WTC11 (cell line): ENCODE data around the gene AQP7. TPM values are rescaled to one million over a fixed set of nuclear protein-coding genes. Genes with fewer than 3 reads are reported as not detected.

Source experiments
- ATAC-seq: fragments of 200-7000 bp; cut with Tn5 transposase; 2 replicates; pipeline ENCODE4 v1.10.0; 2021; ENCODE audit warnings: mild to moderate bottlenecking, moderate library complexity
- CTCF ChIA-PET: fragments of 300-600 bp; sonication (Branson Sonifier 250); formaldehyde crosslinking; loops from one replicate; lab custom pipeline; 2021; ENCODE audit warnings: antibody characterized with exemption; lab: Charles Lee
- POLR2A ChIA-PET: fragments of 350-600 bp; sonication (Branson Sonifier 250); formaldehyde crosslinking; loops from one replicate; lab custom pipeline; 2021; ENCODE audit warnings: antibody characterized with exemption; lab: Charles Lee
- DNase-seq: peaks from one replicate; pipeline ENCODE4 v3.0.0; 2021; ENCODE audit warnings: low spot score
- H3K27ac Mint-ChIP-seq: 2 replicates; pipeline ENCODE4 v1.8.0; 2021; ENCODE audit warnings: mixed read lengths
- H3K27me3 Mint-ChIP-seq: 2 replicates; pipeline ENCODE4 v1.8.0; 2021; ENCODE audit warnings: low read depth, mild to moderate bottlenecking, moderate library complexity, mixed read lengths
- H3K36me3 Mint-ChIP-seq: 2 replicates; pipeline ENCODE4 v1.8.0; 2021; ENCODE audit warnings: mixed read lengths
- H3K4me1 Mint-ChIP-seq: 2 replicates; pipeline ENCODE4 v1.8.0; 2022; ENCODE audit warnings: mixed read lengths
- H3K4me3 Mint-ChIP-seq: 2 replicates; pipeline ENCODE4 v1.8.0; 2021; ENCODE audit warnings: mild to moderate bottlenecking, moderate library complexity, mixed read lengths
- H3K9me3 Mint-ChIP-seq: 2 replicates; pipeline ENCODE4 v1.8.0; 2021; ENCODE audit warnings: mixed read lengths
- ATF6 ChIP-seq: sonication (generic); formaldehyde crosslinking; IDR thresholded peaks from 2 replicates; pipeline ENCODE4 v1.8.1; 2023; ENCODE audit warnings: mild to moderate bottlenecking, missing genetic modification reagents
- GABPB1 ChIP-seq: sonication (generic); formaldehyde crosslinking; IDR thresholded peaks from 2 replicates; pipeline ENCODE4 v1.8.1; 2023; ENCODE audit warnings: mild to moderate bottlenecking, missing genetic modification reagents
- IRF2 ChIP-seq: sonication (generic); formaldehyde crosslinking; IDR thresholded peaks from 2 replicates; pipeline ENCODE4 v1.8.0; 2022; ENCODE audit warnings: low read depth, missing genetic modification reagents, borderline replicate concordance
- JAZF1 ChIP-seq: fragments of 250-450 bp; sonication (Bioruptor Pico); IDR thresholded peaks from 2 replicates; pipeline ENCODE4 v1.9.0; 2021; ENCODE audit warnings: moderate library complexity, mild to moderate bottlenecking, inconsistent platforms
- KAT7 ChIP-seq: sonication (generic); formaldehyde crosslinking; IDR thresholded peaks from 2 replicates; pipeline ENCODE4 v1.8.1; 2023; ENCODE audit warnings: missing genetic modification reagents, mild to moderate bottlenecking, borderline replicate concordance
- MYBL2 ChIP-seq: sonication (generic); formaldehyde crosslinking; IDR thresholded peaks from 2 replicates; pipeline ENCODE4 v1.8.1; 2023; ENCODE audit warnings: mild to moderate bottlenecking, moderate library complexity, missing genetic modification reagents
- NFE2L1 ChIP-seq: sonication (generic); formaldehyde crosslinking; IDR thresholded peaks from 2 replicates; pipeline ENCODE4 v1.8.1; 2023; ENCODE audit warnings: missing genetic modification reagents
- PRDM15 ChIP-seq: sonication (generic); formaldehyde crosslinking; IDR thresholded peaks from 2 replicates; pipeline ENCODE4 v1.8.0; 2022; ENCODE audit warnings: missing genetic modification reagents
- TEAD4 ChIP-seq: sonication (generic); formaldehyde crosslinking; IDR thresholded peaks from 2 replicates; pipeline ENCODE4 v1.8.0; 2022; ENCODE audit warnings: mild to moderate bottlenecking, missing genetic modification reagents
- ZNF121 ChIP-seq: sonication (generic); formaldehyde crosslinking; IDR thresholded peaks from 2 replicates; pipeline ENCODE4 v1.8.0; 2023; ENCODE audit warnings: missing genetic modification reagents
- ZNF232 ChIP-seq: sonication (generic); formaldehyde crosslinking; IDR thresholded peaks from 2 replicates; pipeline ENCODE4 v1.8.0; 2022; ENCODE audit warnings: mild to moderate bottlenecking, missing genetic modification reagents
- ZNF396 ChIP-seq: fragments of 250-450 bp; sonication (Bioruptor Pico); IDR thresholded peaks from 2 replicates; pipeline ENCODE4 v1.8.0; 2021; ENCODE audit warnings: mild to moderate bottlenecking, moderate library complexity, borderline replicate concordance
- ZNF425 ChIP-seq: fragments of 250-450 bp; sonication (Bioruptor Pico); conservative IDR thresholded peaks from 2 replicates; pipeline ENCODE4 v1.9.0; 2021; ENCODE audit warnings: mild to moderate bottlenecking
- ZNF671 ChIP-seq: fragments of 250-450 bp; sonication (Bioruptor Pico); IDR thresholded peaks from 2 replicates; pipeline ENCODE4 v1.8.0; 2021; ENCODE audit warnings: mild to moderate bottlenecking
- total RNA-seq: library from RNA; stranded (reverse); gene quantifications from 3 replicates; pipeline ENCODE4 v1.2.3, GENCODE V29; 2021
- TF ChIP-seq, protein P1 (sequence below): sonication (generic); formaldehyde crosslinking; IDR thresholded peaks from 2 replicates; pipeline ENCODE4 v1.8.0; 2022; ENCODE audit warnings: mild to moderate bottlenecking, missing genetic modification reagents
- TF ChIP-seq, protein P2 (sequence below): sonication (generic); formaldehyde crosslinking; IDR thresholded peaks from 2 replicates; pipeline ENCODE4 v1.8.0; 2022; ENCODE audit warnings: mild to moderate bottlenecking, missing genetic modification reagents
- TF ChIP-seq, protein P3 (sequence below): sonication (generic); formaldehyde crosslinking; IDR thresholded peaks from 2 replicates; pipeline ENCODE4 v1.8.0; 2023; ENCODE audit warnings: missing genetic modification reagents
- TF ChIP-seq, protein P4 (sequence below): sonication (generic); formaldehyde crosslinking; conservative IDR thresholded peaks from 2 replicates; pipeline ENCODE4 v1.8.1; 2023; ENCODE audit warnings: mild to moderate bottlenecking, low read depth, missing genetic modification reagents, moderate library complexity
- TF ChIP-seq, protein P5 (sequence below): sonication (generic); formaldehyde crosslinking; conservative IDR thresholded peaks from 2 replicates; pipeline ENCODE4 v1.8.1; 2022; ENCODE audit warnings: mild to moderate bottlenecking, missing genetic modification reagents

The AQP7 gene
- total RNA-seq, 1 experiment from 2014 or later: 0.17 TPM

GRCh38 chr9:33442125-33442524 is 39.8 kb upstream of the AQP7 start:
- no peaks in the 10 kb centered on the region for H3K36me3 Mint-ChIP-seq
- ATAC-seq: no peak
- peaks cover 14% of the 10 kb centered on the region for H3K27me3 Mint-ChIP-seq
- DNase-seq: no peak
- no peak overlapping the region for H3K27ac Mint-ChIP-seq
- TF ChIP-seq NFE2L1 (no peak), ZNF121 (CRISPR knock-in tag) (no peak), ZNF232 (CRISPR knock-in tag) (no peak), ZNF671 (CRISPR knock-in tag) (no peak), IRF2 (CRISPR knock-in tag) (no peak), TEAD4 (CRISPR knock-in tag) (no peak), JAZF1 (no peak), ATF6 (CRISPR knock-in tag) (no peak), KAT7 (no peak), MYBL2 (CRISPR knock-in tag) (no peak), ZNF396 (CRISPR knock-in tag) (no peak), PRDM15 (no peak), ZNF425 (CRISPR knock-in tag) (no peak), GABPB1 (no peak)
- TF ChIP-seq, protein P1, sequence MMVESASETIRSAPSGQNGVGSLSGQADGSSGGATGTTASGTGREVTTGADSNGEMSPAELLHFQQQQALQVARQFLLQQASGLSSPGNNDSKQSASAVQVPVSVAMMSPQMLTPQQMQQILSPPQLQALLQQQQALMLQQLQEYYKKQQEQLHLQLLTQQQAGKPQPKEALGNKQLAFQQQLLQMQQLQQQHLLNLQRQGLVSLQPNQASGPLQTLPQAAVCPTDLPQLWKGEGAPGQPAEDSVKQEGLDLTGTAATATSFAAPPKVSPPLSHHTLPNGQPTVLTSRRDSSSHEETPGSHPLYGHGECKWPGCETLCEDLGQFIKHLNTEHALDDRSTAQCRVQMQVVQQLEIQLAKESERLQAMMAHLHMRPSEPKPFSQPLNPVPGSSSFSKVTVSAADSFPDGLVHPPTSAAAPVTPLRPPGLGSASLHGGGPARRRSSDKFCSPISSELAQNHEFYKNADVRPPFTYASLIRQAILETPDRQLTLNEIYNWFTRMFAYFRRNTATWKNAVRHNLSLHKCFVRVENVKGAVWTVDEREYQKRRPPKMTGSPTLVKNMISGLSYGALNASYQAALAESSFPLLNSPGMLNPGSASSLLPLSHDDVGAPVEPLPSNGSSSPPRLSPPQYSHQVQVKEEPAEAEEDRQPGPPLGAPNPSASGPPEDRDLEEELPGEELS (CRISPR knock-in tag): no peak
- TF ChIP-seq, protein P2, sequence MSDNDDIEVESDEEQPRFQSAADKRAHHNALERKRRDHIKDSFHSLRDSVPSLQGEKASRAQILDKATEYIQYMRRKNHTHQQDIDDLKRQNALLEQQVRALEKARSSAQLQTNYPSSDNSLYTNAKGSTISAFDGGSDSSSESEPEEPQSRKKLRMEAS (CRISPR knock-in tag): no peak
- TF ChIP-seq, protein P3, sequence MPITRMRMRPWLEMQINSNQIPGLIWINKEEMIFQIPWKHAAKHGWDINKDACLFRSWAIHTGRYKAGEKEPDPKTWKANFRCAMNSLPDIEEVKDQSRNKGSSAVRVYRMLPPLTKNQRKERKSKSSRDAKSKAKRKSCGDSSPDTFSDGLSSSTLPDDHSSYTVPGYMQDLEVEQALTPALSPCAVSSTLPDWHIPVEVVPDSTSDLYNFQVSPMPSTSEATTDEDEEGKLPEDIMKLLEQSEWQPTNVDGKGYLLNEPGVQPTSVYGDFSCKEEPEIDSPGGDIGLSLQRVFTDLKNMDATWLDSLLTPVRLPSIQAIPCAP (CRISPR knock-in tag): no peak
- TF ChIP-seq, protein P4, sequence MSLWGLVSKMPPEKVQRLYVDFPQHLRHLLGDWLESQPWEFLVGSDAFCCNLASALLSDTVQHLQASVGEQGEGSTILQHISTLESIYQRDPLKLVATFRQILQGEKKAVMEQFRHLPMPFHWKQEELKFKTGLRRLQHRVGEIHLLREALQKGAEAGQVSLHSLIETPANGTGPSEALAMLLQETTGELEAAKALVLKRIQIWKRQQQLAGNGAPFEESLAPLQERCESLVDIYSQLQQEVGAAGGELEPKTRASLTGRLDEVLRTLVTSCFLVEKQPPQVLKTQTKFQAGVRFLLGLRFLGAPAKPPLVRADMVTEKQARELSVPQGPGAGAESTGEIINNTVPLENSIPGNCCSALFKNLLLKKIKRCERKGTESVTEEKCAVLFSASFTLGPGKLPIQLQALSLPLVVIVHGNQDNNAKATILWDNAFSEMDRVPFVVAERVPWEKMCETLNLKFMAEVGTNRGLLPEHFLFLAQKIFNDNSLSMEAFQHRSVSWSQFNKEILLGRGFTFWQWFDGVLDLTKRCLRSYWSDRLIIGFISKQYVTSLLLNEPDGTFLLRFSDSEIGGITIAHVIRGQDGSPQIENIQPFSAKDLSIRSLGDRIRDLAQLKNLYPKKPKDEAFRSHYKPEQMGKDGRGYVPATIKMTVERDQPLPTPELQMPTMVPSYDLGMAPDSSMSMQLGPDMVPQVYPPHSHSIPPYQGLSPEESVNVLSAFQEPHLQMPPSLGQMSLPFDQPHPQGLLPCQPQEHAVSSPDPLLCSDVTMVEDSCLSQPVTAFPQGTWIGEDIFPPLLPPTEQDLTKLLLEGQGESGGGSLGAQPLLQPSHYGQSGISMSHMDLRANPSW (CRISPR knock-in tag): no peak
- TF ChIP-seq, protein P5, sequence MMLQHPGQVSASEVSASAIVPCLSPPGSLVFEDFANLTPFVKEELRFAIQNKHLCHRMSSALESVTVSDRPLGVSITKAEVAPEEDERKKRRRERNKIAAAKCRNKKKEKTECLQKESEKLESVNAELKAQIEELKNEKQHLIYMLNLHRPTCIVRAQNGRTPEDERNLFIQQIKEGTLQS (CRISPR knock-in tag): no peak
- ChIA-PET POLR2A (no interaction called here), CTCF (interaction anchor here (1.0 to 8.5 kb wide), 4 partner anchors 11 to 67 kb away, joined by 3 to 69 read pairs (median 8); no protein-coding TSS in a partner anchor)
- no peak overlapping the region for H3K4me3 Mint-ChIP-seq
- no peaks in the 10 kb centered on the region for H3K9me3 Mint-ChIP-seq
- H3K4me1 Mint-ChIP-seq: peaks cover 40% of the 10 kb centered on the region
